ENCODE data around the gene RTF2.

RTF2 gene

DNA sequence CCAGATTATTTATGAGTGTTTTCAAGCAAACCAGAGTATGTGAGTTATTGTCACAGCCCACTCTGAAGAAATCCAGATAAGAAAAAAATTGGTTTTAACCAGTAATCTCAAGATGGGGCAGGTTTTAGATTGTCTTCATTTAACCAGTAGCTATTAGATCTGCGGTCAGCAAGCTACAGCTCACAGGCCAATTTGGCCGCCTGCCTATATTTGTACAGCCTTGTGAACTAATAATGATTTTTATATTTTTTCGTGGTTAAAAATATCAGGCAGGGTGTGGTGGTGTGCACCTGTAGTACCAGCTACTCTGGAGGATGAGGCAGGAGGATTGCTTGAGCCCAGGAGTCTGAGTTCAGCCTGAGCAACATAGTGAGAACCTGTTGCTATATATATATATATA, 69.6 kb downstream of the RTF2 start:
- no peak for DNase-seq
- no peaks in the 10 kb centered on the region for H3K27me3 ChIP-seq (replicated peaks; ENCODE audit: insufficient read depth, low read length)
- H4K20me1 ChIP-seq (ENCODE audit: insufficient read depth, low read length), result no peaks in the 10 kb centered on the region
- H3K4me3 ChIP-seq (ENCODE audit: low read length), result no peak overlapping the region
- H3K9ac ChIP-seq (ENCODE audit: low read length), result no peak overlapping the region
- no peaks in the 10 kb centered on the region for H3K9me3 ChIP-seq (replicated peaks; ENCODE audit: insufficient read depth, low read length)
- no peak overlapping the region for H2AFZ ChIP-seq (ENCODE audit: low read length)
- H3K79me2 ChIP-seq (ENCODE audit: low read length), result no peaks in the 10 kb centered on the region
- no peaks in the 10 kb centered on the region for H3K36me3 ChIP-seq (replicated peaks; ENCODE audit: insufficient read depth, low read length)
- no peak overlapping the region for H3K4me2 ChIP-seq (ENCODE audit: low read depth, low read length)
- no peaks in the 10 kb centered on the region for H3K9me2 ChIP-seq (replicated peaks; ENCODE audit: insufficient read depth, low read length)
- TF ChIP-seq, protein P1, sequence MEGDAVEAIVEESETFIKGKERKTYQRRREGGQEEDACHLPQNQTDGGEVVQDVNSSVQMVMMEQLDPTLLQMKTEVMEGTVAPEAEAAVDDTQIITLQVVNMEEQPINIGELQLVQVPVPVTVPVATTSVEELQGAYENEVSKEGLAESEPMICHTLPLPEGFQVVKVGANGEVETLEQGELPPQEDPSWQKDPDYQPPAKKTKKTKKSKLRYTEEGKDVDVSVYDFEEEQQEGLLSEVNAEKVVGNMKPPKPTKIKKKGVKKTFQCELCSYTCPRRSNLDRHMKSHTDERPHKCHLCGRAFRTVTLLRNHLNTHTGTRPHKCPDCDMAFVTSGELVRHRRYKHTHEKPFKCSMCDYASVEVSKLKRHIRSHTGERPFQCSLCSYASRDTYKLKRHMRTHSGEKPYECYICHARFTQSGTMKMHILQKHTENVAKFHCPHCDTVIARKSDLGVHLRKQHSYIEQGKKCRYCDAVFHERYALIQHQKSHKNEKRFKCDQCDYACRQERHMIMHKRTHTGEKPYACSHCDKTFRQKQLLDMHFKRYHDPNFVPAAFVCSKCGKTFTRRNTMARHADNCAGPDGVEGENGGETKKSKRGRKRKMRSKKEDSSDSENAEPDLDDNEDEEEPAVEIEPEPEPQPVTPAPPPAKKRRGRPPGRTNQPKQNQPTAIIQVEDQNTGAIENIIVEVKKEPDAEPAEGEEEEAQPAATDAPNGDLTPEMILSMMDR (IDR thresholded peaks at IDR 0.05; ENCODE audit: low read length), result no peak
- no peak for TF ChIP-seq EZH2 (optimal IDR thresholded peaks at IDR 0.05; ENCODE audit: low read depth, low read length)
- no peak for TF ChIP-seq EZH2phosphoT487 (IDR thresholded peaks at IDR 0.05; ENCODE audit: low read length)
- H3F3A ChIP-seq (ENCODE audit: insufficient read depth, low read length), result no peaks in the 10 kb centered on the region
- H3K27ac ChIP-seq (ENCODE audit: low read length), result no peak overlapping the region
- no peaks in the 10 kb centered on the region for H3K4me1 ChIP-seq (ENCODE audit: low read length)

- Histone ChIP-seq H3K9me3 (replicated peaks; ENCODE audit: insufficient read depth, low read length) (no peaks in the 10 kb centered on the region), H3K4me1 (ENCODE audit: low read length) (no peaks in the 10 kb centered on the region), H3K4me3 (ENCODE audit: low read length) (no peak overlapping the region), H3K79me2 (ENCODE audit: low read length) (no peaks in the 10 kb centered on the region), H3F3A (ENCODE audit: insufficient read depth, low read length) (no peaks in the 10 kb centered on the region), H3K4me2 (ENCODE audit: low read depth, low read length) (no peak overlapping the region), H3K9me2 (replicated peaks; ENCODE audit: insufficient read depth, low read length) (no peaks in the 10 kb centered on the region), H3K36me3 (replicated peaks; ENCODE audit: insufficient read depth, low read length) (no peaks in the 10 kb centered on the region), H4K20me1 (ENCODE audit: insufficient read depth, low read length) (no peaks in the 10 kb centered on the region), H2AFZ (ENCODE audit: low read length) (no peak overlapping the region), H3K27me3 (replicated peaks; ENCODE audit: insufficient read depth, low read length) (no peaks in the 10 kb centered on the region), H3K27ac (ENCODE audit: low read length) (no peak overlapping the region), H3K9ac (ENCODE audit: low read length) (no peak overlapping the region)
- no peak for DNase-seq
- TF ChIP-seq, protein P1 (IDR thresholded peaks at IDR 0.05; ENCODE audit: low read length), result no peak
- TF ChIP-seq EZH2 (optimal IDR thresholded peaks at IDR 0.05; ENCODE audit: low read depth, low read length) (no peak), EZH2phosphoT487 (IDR thresholded peaks at IDR 0.05; ENCODE audit: low read length) (no peak)
Observed at GRCh38 chr20:56540415-56540814, 72.0 kb downstream of the RTF2 start.

GRCh38 chr20:56542489-56543030, 74.1 kb downstream of the RTF2 start:
- Histone ChIP-seq H3K27me3 (replicated peaks; ENCODE audit: insufficient read depth, low read length) (no peaks in the 10 kb centered on the region), H3K9ac (ENCODE audit: low read length) (no peak overlapping the region), H3K79me2 (ENCODE audit: low read length) (no peaks in the 10 kb centered on the region), H4K20me1 (ENCODE audit: insufficient read depth, low read length) (no peaks in the 10 kb centered on the region), H3K9me2 (replicated peaks; ENCODE audit: insufficient read depth, low read length) (no peaks in the 10 kb centered on the region), H2AFZ (ENCODE audit: low read length) (no peak overlapping the region), H3K4me2 (ENCODE audit: low read depth, low read length) (no peak overlapping the region), H3K27ac (ENCODE audit: low read length) (no peak overlapping the region), H3K4me1 (ENCODE audit: low read length) (no peaks in the 10 kb centered on the region), H3K9me3 (replicated peaks; ENCODE audit: insufficient read depth, low read length) (no peaks in the 10 kb centered on the region), H3K36me3 (replicated peaks; ENCODE audit: insufficient read depth, low read length) (no peaks in the 10 kb centered on the region), H3K4me3 (ENCODE audit: low read length) (no peak overlapping the region), H3F3A (ENCODE audit: insufficient read depth, low read length) (no peaks in the 10 kb centered on the region)
- DNase-seq, result no peak
- TF ChIP-seq, protein P1 (IDR thresholded peaks at IDR 0.05; ENCODE audit: low read length), result no peak
- TF ChIP-seq EZH2 (optimal IDR thresholded peaks at IDR 0.05; ENCODE audit: low read depth, low read length), result no peak
- TF ChIP-seq EZH2phosphoT487 (IDR thresholded peaks at IDR 0.05; ENCODE audit: low read length), result no peak

All from MM.1S (cell line).